GM19463 (cell line): Measurements from ENCODE around the gene AOAH.
A peak's percentile ranks its signal among the peaks of the same experiment; 100 is the strongest.

Experiments used
- ATAC-seq: cut with Tn5 transposase; IDR thresholded peaks from one replicate; pipeline ENCODE4 v1.9.1; 2021; ENCODE audit warnings: mild to moderate bottlenecking, moderate library complexity; ENCODE audit not compliant: unreplicated experiment

Gene AOAH, protein sequence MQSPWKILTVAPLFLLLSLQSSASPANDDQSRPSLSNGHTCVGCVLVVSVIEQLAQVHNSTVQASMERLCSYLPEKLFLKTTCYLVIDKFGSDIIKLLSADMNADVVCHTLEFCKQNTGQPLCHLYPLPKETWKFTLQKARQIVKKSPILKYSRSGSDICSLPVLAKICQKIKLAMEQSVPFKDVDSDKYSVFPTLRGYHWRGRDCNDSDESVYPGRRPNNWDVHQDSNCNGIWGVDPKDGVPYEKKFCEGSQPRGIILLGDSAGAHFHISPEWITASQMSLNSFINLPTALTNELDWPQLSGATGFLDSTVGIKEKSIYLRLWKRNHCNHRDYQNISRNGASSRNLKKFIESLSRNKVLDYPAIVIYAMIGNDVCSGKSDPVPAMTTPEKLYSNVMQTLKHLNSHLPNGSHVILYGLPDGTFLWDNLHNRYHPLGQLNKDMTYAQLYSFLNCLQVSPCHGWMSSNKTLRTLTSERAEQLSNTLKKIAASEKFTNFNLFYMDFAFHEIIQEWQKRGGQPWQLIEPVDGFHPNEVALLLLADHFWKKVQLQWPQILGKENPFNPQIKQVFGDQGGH

DNA sequence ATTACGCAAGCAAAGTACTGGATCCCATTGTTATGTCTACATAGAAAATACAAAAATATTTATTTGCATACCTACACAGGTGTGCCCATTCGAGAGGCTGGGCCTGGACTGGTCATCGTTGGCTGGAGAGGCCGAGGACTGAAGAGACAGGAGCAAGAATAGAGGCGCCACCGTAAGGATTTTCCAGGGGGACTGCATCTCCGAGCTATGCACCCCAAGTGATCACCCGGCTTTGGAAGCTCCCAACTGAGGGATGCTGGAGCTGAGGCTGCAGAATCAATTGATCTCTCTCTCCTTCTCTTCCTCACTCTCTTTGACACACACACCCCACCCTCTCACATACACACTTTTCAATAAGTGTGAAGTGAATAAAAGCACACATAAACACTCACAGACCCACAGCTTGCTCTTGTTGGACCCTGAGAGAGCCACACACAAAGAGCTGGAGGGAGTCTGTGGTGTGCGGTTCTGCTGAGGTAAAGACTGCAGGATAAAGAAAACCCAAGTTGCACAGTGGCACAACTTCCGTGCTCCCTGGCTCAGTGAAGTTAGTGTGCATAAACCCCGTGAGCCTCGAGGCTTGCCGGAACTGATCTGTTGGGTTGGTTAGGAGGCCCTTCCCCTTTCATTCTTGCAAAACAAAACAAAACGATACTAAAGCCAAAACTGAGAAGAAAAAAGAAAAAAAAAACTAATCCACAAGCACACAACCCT lies at the start of gene AOAH:
TSS of gene AOAH (minus strand) at position 544 of the 714 bp plus-strand sequence. CDS start at position 198, 346 bp downstream.
- peak; percentile 89 for ATAC-seq

DNA sequence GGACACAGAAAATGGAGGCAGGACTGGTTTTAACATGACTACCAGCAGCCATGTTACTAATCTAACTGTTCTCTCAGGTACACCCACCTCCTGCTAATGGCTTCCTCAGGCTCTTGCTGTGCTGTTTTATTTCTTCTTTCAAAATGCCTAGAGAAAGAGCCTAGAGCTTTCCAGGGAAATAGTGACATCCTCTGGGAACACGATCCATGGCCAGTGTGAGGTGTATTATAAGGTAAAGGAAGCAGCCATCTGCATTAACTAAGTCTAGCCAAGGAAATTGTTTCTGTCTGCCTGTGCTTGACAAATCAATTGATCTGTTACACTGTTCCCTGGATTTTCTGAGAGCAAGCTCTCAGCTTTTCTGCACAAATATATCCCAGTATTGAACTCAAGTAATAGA lies 42.2 kb upstream of the AOAH start:
- no peak for ATAC-seq

DNA sequence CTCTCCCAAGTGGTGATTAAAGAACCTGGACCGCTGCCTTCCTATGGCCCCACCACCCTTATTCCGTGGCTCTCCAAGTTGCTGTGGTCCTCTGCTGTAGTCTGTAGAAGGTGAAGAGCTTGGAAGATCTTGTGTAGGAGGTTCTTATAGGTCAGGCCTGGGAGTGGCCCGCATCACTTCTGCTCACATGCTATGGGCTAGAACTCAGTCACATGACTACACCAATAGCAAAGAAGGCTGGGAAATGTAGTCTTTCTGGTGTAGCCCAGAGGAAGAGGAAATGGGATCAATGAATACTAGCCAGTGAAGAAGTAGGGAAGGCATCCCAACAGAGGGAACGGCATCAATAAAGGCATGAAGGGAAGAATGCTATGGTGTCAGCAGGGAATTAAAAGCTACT lies 41.3 kb upstream of the AOAH start:
- ATAC-seq = no peak

DNA sequence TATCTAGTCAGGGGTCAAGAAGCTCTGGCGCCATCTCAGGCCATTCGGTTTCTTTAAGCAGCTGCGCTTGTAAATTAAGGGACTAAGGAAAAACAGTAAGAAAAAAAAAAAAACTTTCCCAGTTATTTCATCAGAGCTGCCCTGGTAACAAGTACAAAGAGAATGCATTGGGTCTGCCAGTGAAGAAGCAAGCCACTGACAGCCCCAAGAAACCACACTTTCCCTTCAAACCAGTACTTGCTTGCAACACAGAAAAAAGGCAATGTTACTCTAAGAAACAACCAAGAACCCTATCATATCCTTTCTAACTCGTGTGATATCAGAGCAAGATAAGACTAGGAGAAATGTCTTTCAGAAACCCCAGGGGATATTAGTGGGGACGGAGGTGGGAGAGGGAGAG lies 40.6 kb upstream of the AOAH start:
- ATAC-seq = no peak

DNA sequence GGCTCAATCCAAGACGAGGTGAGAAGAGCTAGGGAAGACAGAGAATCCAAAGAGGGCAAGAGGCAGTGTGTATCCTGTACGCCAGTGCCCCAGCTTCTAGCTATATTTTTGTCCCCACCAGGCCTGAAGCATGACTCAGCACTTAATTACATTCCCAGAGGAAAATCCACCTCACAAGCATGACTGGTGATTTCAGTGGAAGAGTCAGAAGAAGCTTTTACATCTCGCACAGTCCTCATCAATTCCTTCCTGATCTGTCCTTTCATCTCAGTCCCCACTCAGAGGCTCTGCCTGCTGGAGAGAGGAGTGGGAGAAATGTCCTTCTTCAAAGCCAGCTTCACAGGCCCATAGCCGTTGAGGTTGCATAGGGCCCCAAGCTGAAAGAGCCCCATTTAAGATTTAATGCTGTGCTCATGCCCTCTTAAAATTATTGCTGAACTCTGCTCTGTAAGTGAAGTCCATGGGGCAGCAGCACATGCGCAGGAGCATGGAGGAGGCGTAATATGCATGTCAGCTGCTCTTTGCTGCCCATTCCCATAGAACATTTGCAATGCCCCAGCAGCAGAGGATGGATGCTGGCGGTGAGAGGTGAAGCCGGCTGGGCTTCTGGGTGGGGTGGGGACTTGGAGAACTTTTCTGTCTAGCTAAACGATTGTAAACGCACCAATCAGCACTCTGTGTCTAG lies 39.0 kb upstream of the AOAH start:
- no peak for ATAC-seq

DNA sequence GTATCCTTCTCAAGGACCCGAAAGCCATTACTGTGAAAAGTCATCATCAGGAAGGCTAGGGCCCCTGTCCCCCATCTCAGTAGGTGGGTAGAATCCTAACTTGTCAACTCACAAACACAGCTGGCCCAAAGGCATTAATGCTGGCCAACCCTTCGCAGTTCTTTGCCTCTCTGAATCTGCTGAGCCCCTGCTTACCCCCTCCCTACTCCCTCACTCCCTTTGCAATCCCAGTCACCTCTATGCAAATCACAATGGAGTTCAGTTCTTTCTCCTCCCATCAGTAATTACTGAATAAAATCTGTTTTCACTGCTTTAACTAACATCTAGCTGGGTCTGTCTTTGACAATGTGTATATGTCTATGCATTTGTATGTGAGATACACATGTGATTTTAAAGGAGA lies 38.1 kb upstream of the AOAH start:
- ATAC-seq = no peak

DNA sequence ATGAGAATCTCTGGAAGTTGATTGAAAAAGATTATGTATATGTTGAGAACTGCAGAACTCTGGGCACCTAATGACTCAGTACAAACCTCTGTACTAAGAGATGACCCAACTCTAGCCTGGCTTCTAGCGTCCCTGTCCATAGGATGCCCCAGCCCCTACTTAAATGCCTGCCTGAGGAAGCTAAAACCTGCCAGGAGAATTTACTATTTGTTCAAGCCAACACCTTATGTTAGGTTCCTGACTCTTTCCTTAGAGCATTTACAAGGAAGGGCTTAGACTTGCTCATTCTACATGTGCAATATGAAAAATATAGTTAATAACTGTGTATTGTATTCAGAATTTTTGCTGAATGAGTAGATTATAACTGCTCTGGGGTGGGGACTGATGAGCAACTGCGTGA lies 37.5 kb upstream of the AOAH start:
- no peak for ATAC-seq

DNA sequence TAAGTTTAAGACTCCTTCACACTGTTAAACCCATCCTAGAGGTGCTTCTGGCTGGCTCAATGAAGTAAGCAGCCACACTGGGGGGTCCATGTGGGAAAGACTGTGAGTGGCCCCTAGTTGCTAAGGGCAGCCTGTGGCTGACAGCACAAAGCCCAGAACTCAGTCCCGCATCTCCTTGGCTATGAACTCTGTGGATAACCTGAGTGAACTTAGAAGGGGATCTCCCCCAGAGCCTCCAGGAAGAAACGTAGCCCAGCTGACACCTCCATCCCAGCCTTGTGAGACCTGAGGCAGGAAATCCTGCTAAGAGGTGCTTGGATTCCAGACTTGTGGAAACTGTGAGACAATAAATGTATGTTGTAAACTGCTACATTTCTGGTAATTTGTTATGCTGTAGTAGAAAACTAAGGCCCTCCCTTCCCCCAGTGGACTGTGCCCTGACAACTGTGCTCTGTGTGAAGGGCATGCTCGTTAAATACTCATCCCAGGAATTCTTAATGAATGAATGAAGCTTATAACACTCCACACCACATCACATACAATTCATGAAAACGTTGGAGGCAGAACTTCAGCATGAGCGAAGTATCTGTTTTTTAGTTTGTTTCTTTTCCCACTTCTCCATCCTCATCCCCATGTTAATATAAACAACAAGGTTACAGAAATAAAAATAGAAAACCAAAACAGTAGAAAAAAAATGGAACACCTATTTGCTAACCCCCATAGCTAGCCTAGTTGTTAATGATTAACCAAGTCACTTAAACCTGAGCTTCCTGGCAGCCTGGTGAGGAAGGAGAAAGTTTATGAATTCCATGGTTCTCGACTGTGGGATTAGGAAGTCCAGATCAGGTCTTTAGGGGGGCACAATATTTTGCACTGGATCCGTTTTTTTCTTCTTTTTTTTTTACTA lies 36.8 kb upstream of the AOAH start:
- no peak for ATAC-seq

DNA sequence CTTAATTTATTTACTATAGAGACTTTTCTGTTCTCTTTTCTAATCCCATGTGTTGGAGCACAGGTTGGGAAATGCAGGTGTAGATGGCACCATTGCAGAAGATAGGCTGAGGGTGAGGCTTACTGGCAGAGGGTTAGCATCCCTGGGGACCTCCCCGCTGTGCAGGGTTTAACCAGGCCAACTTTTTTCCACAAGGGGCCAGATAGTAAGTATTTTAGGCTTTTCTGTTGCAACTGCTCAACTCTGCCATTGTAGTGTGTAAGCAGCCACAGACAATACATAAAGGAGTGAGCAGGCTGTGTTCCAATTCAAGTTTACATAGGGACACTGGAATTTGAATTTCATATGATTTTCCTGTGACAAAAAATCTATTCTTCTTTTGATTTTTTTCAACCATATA lies 34.6 kb upstream of the AOAH start:
- ATAC-seq = no peak

DNA sequence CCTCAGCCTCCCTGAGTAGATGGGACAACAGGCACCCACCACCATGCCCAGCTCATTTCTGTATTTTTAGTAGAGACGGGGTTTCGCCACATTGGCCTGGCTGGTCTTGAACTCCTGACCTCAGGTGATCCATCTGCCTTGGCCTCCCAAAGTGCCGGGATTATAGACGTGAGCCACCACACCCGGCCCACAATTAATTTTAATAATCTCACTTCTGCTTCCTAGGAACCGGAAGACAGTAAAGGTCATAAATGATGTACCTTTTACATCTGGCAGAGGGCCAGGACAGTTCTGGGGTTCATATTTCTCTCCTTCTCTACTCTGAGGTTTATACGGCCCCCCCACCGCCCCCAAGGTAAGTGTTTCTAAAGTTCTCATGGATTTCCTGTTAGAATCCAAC lies 31.2 kb upstream of the AOAH start:
- ATAC-seq = no peak

DNA sequence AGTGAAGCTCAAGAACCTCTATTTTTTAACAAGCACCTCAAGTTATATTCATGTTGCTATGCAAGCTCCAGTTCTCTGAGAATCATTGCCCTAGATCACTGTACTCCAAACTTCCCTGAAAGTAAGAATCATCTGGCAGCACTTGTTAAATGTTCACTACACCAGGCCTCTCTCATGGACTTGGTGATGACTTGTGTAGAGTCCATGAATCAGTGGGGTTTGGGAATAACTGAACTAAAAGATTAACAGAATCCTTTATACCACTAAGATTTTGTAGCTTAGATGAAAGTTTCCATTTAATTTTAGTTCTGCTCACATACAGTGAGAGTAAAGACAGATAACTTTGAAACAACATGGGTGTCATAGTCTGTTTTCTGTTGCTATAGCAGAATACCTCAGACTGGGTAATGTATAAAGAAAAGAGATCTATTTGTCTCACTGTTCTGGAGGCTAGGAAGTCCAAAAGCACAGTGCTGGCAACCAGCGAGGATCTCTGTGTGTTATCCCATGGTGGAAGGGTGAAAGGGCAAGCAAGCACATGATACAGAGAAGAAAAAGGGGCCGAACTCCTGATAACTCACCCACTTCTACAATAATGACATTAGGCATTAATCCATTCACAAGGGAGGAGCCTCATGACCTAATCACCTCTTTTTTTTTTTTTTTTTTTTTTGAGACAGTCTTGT lies 27.9 kb upstream of the AOAH start:
- no peak for ATAC-seq

DNA sequence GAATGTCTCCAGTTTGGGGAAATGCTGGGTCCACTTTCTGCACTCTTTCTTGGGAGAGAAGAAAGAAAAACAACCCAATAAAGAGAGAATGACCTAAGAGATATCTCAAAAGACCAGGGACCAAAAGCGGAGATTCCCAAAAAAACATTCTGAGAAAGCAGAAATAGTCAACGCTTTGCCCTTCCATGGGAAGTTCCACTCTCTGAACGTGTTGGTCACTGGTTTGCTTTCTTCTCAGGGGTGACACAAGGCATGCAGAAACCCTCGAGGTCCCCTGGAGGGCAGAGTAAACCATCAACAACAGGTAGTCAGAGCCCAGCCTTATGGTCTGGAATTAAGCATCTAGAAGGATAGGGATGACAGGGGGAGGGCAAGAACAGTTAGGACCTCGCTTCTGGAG lies 26.2 kb upstream of the AOAH start:
- ATAC-seq = no peak

DNA sequence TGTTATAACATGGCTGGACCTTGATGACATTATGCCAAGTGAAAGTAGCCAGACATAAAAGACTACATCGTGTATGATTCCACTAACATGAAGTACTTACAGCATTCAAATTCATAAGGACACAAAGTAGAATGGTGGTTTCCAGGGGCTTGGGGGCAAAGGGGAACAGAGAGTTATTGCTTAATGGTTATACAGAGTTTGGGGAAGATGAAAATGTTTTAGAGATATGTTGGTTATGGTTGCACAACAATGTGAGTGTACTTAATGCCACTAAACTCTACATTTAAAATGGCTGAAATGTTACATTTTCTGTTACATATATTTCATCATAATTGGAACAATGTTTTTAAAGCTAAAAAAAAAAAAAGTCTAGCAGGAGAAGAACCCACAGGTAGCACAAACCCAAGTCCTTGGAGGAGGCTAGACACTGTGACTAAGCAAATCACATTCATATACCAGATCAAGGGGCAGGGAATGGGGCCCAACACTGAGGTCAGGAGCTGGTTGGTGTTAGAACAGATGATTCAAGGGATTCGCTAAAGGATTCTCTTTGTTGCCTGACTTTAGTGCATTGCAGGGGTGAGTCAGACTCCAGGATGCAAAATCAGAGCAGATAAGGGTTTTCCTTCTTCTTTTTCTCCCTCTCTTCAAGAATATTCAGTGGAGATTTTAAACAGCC lies 25.1 kb upstream of the AOAH start:
- ATAC-seq = no peak

DNA sequence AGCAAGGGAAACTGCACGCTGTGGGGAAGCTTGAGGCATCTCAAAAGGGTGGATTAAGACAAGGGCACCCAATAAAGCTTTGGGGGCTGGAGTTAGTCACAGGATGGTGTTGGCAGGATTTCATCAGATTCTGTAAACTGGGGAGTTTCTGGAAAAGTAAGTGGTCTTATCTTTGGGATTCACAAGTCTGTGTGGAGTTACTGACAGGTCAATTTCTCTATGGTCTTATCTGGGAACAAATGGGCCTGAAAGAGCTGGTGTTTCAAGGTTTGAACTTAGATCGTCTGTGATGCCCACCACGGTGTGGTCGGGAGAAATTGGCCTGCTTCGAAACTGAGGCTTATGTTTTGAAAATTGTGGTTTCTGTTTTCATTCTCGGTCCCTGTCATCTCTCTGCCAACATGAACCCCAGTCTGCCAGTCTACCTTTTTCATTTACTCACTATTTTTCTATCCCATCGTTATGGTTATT lies 23.8 kb upstream of the AOAH start:
- peak; percentile 77 for ATAC-seq

DNA sequence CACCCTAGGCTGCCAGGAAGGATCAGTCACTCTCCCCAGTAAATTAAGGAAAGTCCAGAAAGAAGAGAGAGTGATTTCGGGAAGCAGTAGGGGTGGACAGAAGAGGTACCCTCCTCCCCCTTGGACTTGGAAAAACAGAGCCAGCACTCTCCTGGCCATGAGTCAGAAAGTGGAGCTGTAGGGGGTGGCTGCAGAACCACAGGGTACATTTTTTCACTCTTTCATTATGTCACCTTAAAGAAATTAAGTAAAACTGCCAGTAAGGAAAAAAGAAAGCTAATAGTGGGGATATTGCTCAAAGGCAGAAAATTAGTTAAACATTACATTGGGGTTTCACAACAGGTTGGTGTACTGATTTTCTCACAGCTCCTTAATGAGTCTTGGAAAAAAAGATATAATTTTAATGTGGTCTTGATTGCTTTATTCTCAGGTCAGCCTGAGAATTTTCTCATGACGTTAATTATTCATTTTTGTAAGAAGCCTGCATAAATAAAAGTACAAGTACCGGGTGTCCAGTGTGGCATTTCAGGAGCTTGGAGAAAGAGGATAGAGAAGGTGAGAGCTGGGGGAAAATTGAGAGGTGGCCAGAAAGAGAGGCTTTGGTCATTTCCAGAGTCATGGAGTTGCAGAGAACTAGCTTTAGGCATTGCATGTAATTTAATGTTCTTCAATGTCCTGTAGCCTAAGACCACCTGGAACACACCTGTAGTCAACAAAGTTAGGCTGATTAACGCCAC lies 23.2 kb upstream of the AOAH start:
- ATAC-seq = peak; percentile 2

DNA sequence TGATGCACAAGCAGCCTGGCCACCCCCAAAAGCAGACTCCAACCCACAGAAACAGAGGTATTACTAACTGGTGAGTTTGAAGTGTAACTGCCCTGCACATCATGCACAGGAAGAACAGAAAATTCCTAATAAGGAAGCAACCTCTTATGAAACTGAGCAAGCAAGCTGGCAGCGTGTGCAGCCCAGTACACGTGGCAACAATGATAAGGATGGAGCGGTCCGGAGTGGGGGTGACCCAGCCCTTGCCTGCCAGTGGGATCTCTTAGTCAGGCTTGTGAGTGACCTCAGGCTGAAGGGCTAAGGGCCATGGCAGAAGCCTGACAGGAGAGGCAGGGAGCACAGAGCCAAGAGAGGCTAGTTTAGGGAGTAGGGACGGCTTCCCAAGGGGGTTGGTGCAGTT lies 22.1 kb upstream of the AOAH start:
- no peak for ATAC-seq

DNA sequence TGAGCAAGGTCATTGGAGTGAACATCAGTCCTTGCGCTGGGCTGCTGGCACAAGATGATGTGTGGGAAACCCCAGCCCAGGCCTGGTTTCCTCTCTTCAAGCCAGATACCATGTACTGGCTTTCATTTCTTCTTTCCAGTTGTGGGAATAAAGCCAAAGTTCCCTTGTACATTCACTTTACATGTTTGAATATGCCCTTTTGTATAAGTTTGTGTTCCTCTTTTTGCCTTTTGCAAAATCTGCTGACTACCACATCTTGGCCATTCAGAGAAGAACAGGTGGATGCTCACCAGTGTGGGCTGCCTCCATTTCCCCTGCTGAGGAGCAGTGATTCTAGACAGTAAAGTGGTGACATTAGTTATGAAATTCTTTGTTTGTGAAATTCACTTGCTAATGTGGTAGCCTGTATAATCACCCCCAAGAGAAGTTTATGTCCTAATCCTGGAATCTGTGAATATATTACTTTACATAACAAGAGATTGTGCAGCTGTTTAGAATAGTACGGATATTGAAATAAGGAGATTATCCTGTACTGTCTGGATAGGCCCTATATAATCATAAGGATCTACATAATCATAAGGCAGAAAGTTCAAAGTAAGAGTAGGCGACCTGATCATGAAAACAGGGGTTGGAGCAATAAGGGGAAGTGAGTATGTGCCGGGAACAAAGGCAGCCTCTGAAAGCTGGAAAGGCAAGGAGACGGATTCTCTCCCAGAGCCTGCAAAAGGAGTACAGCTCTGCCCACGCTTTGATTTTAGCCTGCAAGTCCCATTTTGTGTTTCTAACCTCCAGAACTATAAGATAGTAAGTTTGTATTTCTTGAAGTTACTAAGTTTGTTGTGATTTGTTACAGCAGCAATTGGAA lies 18.8 kb upstream of the AOAH start:
- ATAC-seq = peak; percentile 61

DNA sequence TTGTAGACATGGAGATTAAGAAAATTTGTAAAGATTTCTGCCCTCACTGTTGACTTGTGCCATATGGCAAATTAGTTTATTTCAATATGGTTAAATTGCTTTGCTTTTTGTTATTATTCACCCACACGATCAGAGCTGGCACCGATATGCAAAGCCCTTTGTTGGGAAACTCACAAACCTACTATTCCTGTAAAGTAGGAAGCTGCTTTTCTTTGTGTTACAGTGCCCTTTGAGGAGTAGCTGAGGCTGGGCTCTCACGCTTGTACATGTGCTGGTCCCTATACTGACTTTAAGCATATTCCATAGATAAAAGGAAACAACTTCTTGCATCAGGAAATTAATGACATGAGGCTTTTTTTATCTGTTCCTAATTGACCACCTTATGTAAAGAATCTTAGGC lies 17.6 kb upstream of the AOAH start:
- ATAC-seq = no peak
